HEK293 (cell line): ENCODE results near the gene EXOC3.

Source experiments
- CTCF ChIA-PET: fragments of 350-600 bp; formaldehyde crosslinking; extraction: SDS; loops from one replicate; lab custom pipeline; 2021; ENCODE audit warnings: antibody characterized with exemption; lab: Yijun Ruan, JAX
- POLR2A ChIA-PET: fragments of 300-600 bp; formaldehyde crosslinking; extraction: SDS; loops from one replicate; lab custom pipeline; 2020; ENCODE audit warnings: antibody characterized with exemption, inconsistent platforms; lab: Yijun Ruan, JAX
- H3K27ac ChIP-seq: fragments of 200-500 bp; sonication (Bioruptor generic); 2 replicates; pipeline ENCODE4 v1.5.1; 2014; ENCODE audit warnings: low read depth, low read length, control low read depth, inconsistent platforms; ENCODE audit errors: extremely low read depth
- H3K36me3 ChIP-seq, 2 experiments: fragments of 200-500 bp in 1 of 2; sonication (Bioruptor generic) in 1 of 2; 1 replicate in 1 of 2; 2 replicates in 1 of 2; pipeline ENCODE4 v1.5.1; 2014 to 2017; ENCODE audit warnings: inconsistent platforms in 2 of 2, low read length in 2 of 2; ENCODE audit not compliant: control insufficient read depth in 2 of 2, insufficient read depth in 1 of 2
- H3K4me1 ChIP-seq: fragments of 200-500 bp; sonication (Bioruptor generic); 2 replicates; pipeline ENCODE4 v1.5.1; 2014; ENCODE audit warnings: mild to moderate bottlenecking, low read length, inconsistent platforms; ENCODE audit not compliant: control insufficient read depth, insufficient read depth
- H3K4me3 ChIP-seq: 2 replicates; pipeline ENCODE4 v1.5.1; 2011; ENCODE audit warnings: low read depth, mild to moderate bottlenecking, control low read depth, low read length, moderate library complexity
- H3K9me3 ChIP-seq: fragments of 200-500 bp; sonication (Bioruptor generic); 2 replicates; pipeline ENCODE4 v1.5.1; 2014; ENCODE audit warnings: low read depth, low read length, inconsistent platforms; ENCODE audit not compliant: control insufficient read depth, insufficient read depth
- BCL6B ChIP-seq: fragments of 450-650 bp; formaldehyde crosslinking; IDR thresholded peaks from 2 replicates; pipeline ENCODE4 v1.5.1; 2017; ENCODE audit warnings: missing biosample characterization, missing genetic modification characterization
- FEZF1 ChIP-seq: fragments of 450-650 bp; formaldehyde crosslinking; IDR thresholded peaks from 2 replicates; pipeline ENCODE4 v1.5.1; 2016; ENCODE audit warnings: missing biosample characterization, missing genetic modification characterization
- GFI1B ChIP-seq: fragments of 450-650 bp; formaldehyde crosslinking; IDR thresholded peaks from 2 replicates; pipeline ENCODE4 v1.5.1; 2016; ENCODE audit warnings: missing biosample characterization, missing genetic modification characterization
- REST ChIP-seq: fragments of 450-650 bp; formaldehyde crosslinking; IDR thresholded peaks from 2 replicates; pipeline ENCODE4 v1.5.1; 2016; ENCODE audit warnings: missing biosample characterization, missing genetic modification characterization
- ZBTB21 ChIP-seq: fragments of 450-650 bp; formaldehyde crosslinking; IDR thresholded peaks from 2 replicates; pipeline ENCODE4 v1.5.1; 2017; ENCODE audit warnings: missing biosample characterization, missing genetic modification characterization
- ZBTB48 ChIP-seq: fragments of 450-650 bp; formaldehyde crosslinking; IDR thresholded peaks from 2 replicates; pipeline ENCODE4 v1.5.1; 2016; ENCODE audit warnings: missing biosample characterization, missing genetic modification characterization
- ZNF19 ChIP-seq: fragments of 450-650 bp; formaldehyde crosslinking; IDR thresholded peaks from 2 replicates; pipeline ENCODE4; 2016; ENCODE audit warnings: missing biosample characterization, missing genetic modification characterization, low read depth
- ZNF239 ChIP-seq: fragments of 450-650 bp; formaldehyde crosslinking; IDR thresholded peaks from 2 replicates; pipeline ENCODE4 v1.5.1; 2016; ENCODE audit warnings: missing biosample characterization, missing genetic modification characterization
- ZNF248 ChIP-seq: fragments of 450-650 bp; formaldehyde crosslinking; IDR thresholded peaks from 2 replicates; pipeline ENCODE4 v1.5.1; 2017; ENCODE audit warnings: missing biosample characterization, missing genetic modification characterization
- ZNF311 ChIP-seq: fragments of 450-650 bp; formaldehyde crosslinking; IDR thresholded peaks from 2 replicates; pipeline ENCODE4 v1.5.1; 2017; ENCODE audit warnings: missing biosample characterization, missing genetic modification characterization, borderline replicate concordance
- ZNF324 ChIP-seq: fragments of 450-650 bp; formaldehyde crosslinking; IDR thresholded peaks from 2 replicates; pipeline ENCODE4 v1.5.1; 2016; ENCODE audit warnings: missing biosample characterization, missing genetic modification characterization
- ZNF423 ChIP-seq: fragments of 450-650 bp; formaldehyde crosslinking; IDR thresholded peaks from 2 replicates; pipeline ENCODE4 v1.5.1; 2016; ENCODE audit warnings: missing biosample characterization, missing genetic modification characterization
- ZNF510 ChIP-seq: fragments of 450-650 bp; formaldehyde crosslinking; IDR thresholded peaks from 2 replicates; pipeline ENCODE4 v1.5.1; 2018; ENCODE audit warnings: mild to moderate bottlenecking, missing genetic modification characterization, missing biosample characterization; ENCODE audit not compliant: insufficient replicate concordance
- ZNF621 ChIP-seq: fragments of 450-650 bp; formaldehyde crosslinking; IDR thresholded peaks from 2 replicates; pipeline ENCODE4 v1.5.1; 2017; ENCODE audit warnings: missing biosample characterization, missing genetic modification characterization
- ZNF660 ChIP-seq: fragments of 450-650 bp; IDR thresholded peaks from 2 replicates; pipeline ENCODE4 v1.5.1; 2018; ENCODE audit warnings: missing biosample characterization, mild to moderate bottlenecking, missing genetic modification characterization
- ZNF670 ChIP-seq: fragments of 450-650 bp; formaldehyde crosslinking; IDR thresholded peaks from 2 replicates; pipeline ENCODE4 v1.5.1; 2016; ENCODE audit warnings: missing biosample characterization, missing genetic modification characterization, low read depth
- ZNF747 ChIP-seq: fragments of 450-650 bp; formaldehyde crosslinking; IDR thresholded peaks from 2 replicates; pipeline ENCODE4 v1.5.1; 2016; ENCODE audit warnings: missing biosample characterization, missing genetic modification characterization

Gene EXOC3

GRCh38 chr5:499233-500209, 56.5 kb downstream of the EXOC3 start:
- Histone ChIP-seq H3K27ac (no peak overlapping the region), H3K4me3 (no peak overlapping the region), H3K9me3 (no peaks in the 10 kb centered on the region), H3K4me1 (no peaks in the 10 kb centered on the region), H3K36me3 (no peaks in the 10 kb centered on the region)
- ChIA-PET CTCF (no interaction called here), POLR2A (no interaction called here)
- TF ChIP-seq BCL6B (tag by site-specific recombination) (no peak), ZNF510 (tag by site-specific recombination) (no peak), ZNF747 (tag by site-specific recombination) (no peak), ZNF324 (tag by site-specific recombination) (no peak), ZNF670 (tag by site-specific recombination) (no peak), ZNF248 (tag by site-specific recombination) (no peak), ZNF311 (tag by site-specific recombination) (no peak), REST (tag by site-specific recombination) (no peak), ZBTB21 (no peak), ZNF19 (no peak), ZNF239 (tag by site-specific recombination) (no peak), ZBTB48 (tag by site-specific recombination) (no peak), ZNF621 (tag by site-specific recombination) (no peak), GFI1B (no peak), FEZF1 (tag by site-specific recombination) (no peak)

GRCh38 chr5:500491-500890, 57.5 kb downstream of the EXOC3 start:
- ChIA-PET CTCF (no interaction called here), POLR2A (no interaction called here)
- TF ChIP-seq ZNF660 (tag by site-specific recombination) (no peak), ZNF423 (no peak)
- H3K9me3 ChIP-seq: no peaks in the 10 kb centered on the region
- no peak overlapping the region for H3K4me3 ChIP-seq
- no peak overlapping the region for H3K27ac ChIP-seq
- H3K4me1 ChIP-seq: no peaks in the 10 kb centered on the region
- no peaks in the 10 kb centered on the region for H3K36me3 ChIP-seq
